NCI-H2081 (cell line): ENCODE data around the gene RHOBTB1.

ENCODE experiments used
- DNase-seq, 2 experiments: peaks; one replicate each; lab custom pipeline; 2025; lab: John Stamatoyannopoulos, UW

Gene RHOBTB1

GRCh38 chr10:60942134-60942787, 1.7 kb downstream of the RHOBTB1 start:
- no peak for DNase-seq

DNA sequence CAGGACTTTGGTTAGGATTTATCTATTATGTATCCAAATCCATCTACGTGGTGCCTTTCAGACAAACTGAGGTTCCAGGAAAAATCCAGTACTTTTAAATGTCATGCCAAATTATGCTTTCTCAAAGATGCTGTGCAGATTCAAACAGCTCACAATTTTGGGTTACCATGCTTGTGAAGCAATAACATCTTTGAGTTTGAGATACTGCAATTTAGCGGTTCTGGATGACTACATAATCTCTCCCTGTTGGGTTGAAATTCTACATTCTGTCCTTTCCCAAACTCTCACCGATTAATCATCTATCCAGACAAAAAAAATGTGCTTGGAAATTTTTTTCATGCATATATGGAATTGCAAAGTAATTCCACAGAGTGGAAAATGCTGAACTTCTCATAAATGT, 3.5 kb downstream of the RHOBTB1 start:
- no peak for DNase-seq

- DNase-seq: no peak
These were observed 6.0 kb downstream of the RHOBTB1 start for GRCh38 chr10:60937784-60938654.

DNA sequence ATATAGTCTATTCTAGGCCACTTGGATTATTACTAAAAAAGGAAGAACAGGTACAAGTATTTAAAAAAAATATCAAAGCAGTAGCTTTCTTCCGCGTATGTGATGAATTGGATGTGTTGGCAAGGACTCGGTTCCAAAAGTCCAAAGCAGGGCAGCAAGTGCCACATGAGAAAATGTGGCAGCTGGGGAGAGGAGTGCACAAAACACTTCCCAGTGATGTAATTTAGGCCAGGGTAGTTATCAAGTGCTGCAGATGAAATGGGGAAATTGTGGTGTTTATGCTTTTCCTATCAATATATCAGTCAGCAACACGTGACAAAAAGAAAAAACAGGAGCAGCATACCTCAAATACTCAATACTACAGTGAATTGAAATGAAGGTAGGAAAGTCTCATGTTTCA, 7.0 kb downstream of the RHOBTB1 start:
- DNase-seq: no peak

GRCh38 chr10:60934215-60935175, 9.5 kb downstream of the RHOBTB1 start:
- DNase-seq: no peak

GRCh38 chr10:60932756-60933155, 11.2 kb downstream of the RHOBTB1 start:
- no peak for DNase-seq

DNA sequence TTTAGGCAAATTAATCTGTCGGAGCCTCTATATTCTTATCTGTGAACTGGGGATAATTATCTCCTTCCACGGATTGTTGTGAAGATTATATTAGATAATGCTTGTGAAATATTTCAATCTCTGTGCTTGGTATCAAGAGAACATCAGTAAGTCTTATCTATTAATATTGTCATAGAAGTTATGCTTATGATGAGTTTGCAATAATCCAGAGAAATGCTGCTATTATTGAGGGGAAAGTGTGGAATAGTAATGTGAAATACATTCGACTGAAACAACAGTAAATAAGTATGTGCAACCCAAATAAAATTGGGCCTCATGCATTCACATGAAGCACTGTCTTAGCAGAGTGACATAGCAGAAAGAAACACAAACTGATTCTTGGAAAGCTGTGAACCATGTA, 13.7 kb downstream of the RHOBTB1 start:
- no peak for DNase-seq

- peak; percentile 0 to 9 for DNase-seq
These were observed 22.4 kb downstream of the RHOBTB1 start for GRCh38 chr10:60921633-60922032.

- DNase-seq: no peak
These were observed 23.5 kb downstream of the RHOBTB1 start for GRCh38 chr10:60920479-60920878.

DNA sequence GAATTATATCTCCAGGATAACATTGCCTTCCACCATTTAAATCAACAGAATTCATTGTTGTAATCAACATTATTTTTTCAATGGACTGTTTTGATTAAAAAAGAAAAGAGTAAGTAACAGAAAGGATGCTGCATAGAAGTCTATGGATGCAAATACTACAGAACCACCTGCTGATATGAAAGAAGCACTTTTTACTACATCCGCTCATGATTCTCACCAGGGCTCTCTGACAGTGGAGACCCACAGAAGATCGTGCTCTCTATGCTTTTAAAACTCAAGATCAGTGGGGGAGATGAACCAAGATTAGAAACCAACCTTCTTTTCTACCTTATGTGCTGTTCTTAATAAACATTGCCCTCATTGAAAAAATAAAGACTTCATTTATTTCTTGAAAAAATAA, 24.4 kb downstream of the RHOBTB1 start:
- no peak for DNase-seq

- no peak for DNase-seq
These were observed 26.4 kb downstream of the RHOBTB1 start for GRCh38 chr10:60917331-60918280.

DNA sequence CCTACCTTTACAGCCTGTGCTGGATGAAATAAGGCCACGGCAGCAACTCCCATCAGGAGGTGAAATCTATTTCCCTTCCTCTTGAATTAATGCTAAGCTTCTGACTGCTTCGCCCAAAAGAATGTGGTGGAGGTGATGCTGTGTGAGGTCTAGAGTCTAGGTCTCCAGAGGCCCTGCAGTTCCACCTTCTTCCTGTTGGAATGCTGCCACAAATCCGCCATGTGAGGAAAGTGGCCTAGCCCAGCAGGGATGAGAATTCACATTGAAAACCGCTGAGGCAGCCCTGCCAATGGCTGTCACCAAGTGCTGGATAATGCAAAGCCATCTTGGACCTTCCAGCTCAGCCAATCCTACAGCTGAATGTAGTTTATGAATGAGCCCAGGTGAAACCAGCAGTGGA, 28.0 kb downstream of the RHOBTB1 start:
- no peak for DNase-seq

- DNase-seq: no peak
These were observed 29.3 kb downstream of the RHOBTB1 start for GRCh38 chr10:60914690-60915141.

DNA sequence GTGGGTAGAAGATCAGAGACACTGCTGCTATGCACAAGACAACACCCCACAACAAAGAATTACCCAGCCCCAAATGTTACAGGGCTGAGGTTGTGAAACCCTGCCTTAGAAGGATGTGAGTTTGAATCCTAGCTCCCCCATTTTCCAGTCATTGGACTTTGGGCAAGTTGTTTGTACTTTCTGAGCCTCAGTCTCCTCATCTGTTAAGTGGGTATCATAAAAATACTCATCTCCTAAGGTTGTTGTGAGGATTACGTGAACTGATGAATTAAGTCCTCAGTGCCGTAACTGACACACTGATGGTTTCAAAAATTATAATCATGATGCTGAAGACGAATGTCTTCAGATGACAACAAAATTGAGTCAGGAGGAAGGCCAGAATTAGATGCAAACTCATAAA, 30.3 kb downstream of the RHOBTB1 start:
- DNase-seq: no peak

DNA sequence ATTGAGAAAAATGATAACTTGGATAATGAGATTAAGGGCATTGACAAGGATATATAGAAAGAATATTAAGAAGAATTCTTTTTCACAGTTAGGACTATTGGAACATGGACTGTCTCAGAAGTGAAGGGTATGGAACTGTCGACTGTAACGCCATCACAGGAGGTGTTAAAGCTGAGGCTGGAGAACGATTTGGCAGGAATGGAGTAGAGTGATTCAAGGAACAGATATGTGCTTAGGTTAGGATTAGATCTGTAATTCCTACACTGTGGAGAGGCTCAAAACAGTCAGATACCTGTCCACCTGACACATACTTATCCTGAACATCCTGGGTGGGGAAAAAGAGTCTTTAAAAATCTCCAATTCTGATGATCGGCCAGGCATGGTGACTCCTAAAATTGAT, 30.9 kb downstream of the RHOBTB1 start:
- DNase-seq: no peak

- DNase-seq: no peak
These were observed 32.3 kb downstream of the RHOBTB1 start for GRCh38 chr10:60911715-60912114.

- no peak for DNase-seq
These were observed 32.8 kb downstream of the RHOBTB1 start for GRCh38 chr10:60911216-60911615.

GRCh38 chr10:60910543-60910942, 33.4 kb downstream of the RHOBTB1 start:
- DNase-seq: no peak

DNA sequence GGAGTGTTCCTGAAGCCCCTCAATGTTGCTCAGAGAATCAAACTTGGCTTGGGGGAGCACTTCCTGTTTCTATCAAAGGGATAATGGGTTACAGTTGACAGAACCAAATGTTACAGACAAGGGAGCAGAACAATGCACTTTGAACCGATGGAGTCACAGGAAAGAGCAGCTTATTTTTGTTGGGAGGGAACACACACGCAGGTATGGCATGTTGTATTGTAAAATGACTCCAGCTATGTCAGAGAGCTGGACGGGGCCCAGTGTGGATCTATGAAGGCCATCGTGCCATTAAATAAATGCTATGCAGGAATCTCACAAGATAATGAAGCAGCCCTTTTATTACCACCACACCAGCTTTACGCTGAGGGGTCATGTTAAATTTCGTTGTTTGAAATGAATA, 35.1 kb downstream of the RHOBTB1 start:
- no peak for DNase-seq

- no peak for DNase-seq
These were observed 36.0 kb downstream of the RHOBTB1 start for GRCh38 chr10:60908031-60908430.

DNA sequence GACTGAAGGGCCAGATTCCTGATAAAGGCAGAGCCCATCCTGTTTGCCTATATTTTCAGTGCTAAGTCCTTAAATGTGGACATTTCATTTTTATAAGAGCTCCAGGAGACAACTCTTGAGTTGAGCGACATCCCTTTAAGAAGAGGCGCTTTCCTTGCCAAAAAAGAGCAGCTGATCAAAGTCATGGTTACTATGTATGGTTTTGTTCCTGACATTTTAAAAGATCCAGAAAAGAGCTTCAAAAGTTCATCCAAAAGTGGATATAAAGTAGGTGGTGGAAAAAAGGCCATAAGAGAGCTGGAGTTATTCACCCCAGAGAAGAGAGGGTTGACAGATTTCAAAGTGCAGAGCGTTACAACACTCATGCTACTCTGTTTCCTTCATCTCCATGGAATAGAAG, 36.7 kb downstream of the RHOBTB1 start:
- no peak for DNase-seq
